H1 (cell line): ENCODE measurements around the gene NCK2. TPM values are rescaled to one million over a fixed set of nuclear protein-coding genes. Genes with fewer than 3 reads are reported as not detected.

Source experiments
- CTBP2 ChIP-seq: IDR thresholded peaks from 2 replicates; pipeline ENCODE4 v1.7.0; 2011; ENCODE audit warnings: borderline replicate concordance, mild to moderate bottlenecking, moderate library complexity, mixed read lengths, low read length; ENCODE audit not compliant: insufficient read depth, insufficient read length
- polyA plus RNA-seq, 7 experiments: library from polyadenylated mRNA; depleted of rRNA in 3 of 7; stranded (reverse) in 5 of 7; unstranded in 2 of 7; fragments of >200 nt in 5 of 7; fragments of 200-250 nt in 2 of 7; gene quantifications; 1 replicate in 5 of 7; 2 replicates in 1 of 7; 4 replicates in 1 of 7; pipeline versions ENCODE4 v1.2.1 to v1.2.3, GENCODE V29; 2011 to 2013; ENCODE audit warnings: missing spikeins in 2 of 7, mixed read lengths in 2 of 7
- total RNA-seq: library from RNA; stranded (reverse); fragmentation: NEBNext Ultra II Directional; extraction: Animal tissue kit (Norgen Biotek cat#: 25700); gene quantifications from 2 replicates; pipeline ENCODE4 v1.2.1, GENCODE V29; 2021

Gene NCK2
- total and polyA plus RNA-seq, 2 of the 8 experiments (the other 6 are each of a cell fraction or from before 2014, with no cell fraction given): 30.3 to 65.7 TPM

DNA sequence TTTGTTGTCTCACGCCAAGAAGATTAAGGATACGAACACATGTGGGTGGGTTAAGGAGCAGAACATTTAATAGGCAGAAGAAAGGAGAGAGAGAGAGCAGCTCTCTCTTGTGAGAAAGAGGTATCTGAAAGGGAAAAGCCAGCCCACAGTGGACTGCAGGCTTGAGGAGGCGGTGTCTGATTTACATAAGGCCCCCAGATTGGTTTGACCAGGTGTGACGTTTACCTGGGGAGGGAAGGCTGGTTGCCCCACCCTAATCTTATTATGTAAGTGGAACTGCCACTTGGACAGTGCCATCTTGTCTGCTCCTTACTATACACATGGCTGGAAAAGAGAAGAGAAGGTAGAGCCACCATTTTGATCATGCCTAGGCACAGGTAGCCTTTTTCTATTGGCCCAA lies 189.2 kb downstream of the NCK2 start (continued):
- no peak for TF ChIP-seq CTBP2
